Adrenal gland (tissue), 5 donors: ENCODE results near the gene FASN.

Experiments
- CTCF ChIP-seq, 6 experiments: fragments of 450-650 bp in 4 of 6; fragments of 200-600 bp in 2 of 6; sonication (generic) in 1 of 6; IDR thresholded peaks; 1 replicate in 5 of 6; 2 replicates in 1 of 6; pipeline versions ENCODE4 v1.5.1 to v1.8.0; 2016 to 2021; ENCODE audit warnings: antibody characterized with exemption in 6 of 6, mild to moderate bottlenecking in 2 of 6, moderate library complexity in 1 of 6
- POLR2A ChIP-seq, 2 donors: fragments of 450-650 bp; IDR thresholded peaks; one replicate each; pipeline ENCODE4 v1.6.1; 2017; ENCODE audit warnings: antibody characterized with exemption in 2 of 2, mild to moderate bottlenecking in 2 of 2, moderate library complexity in 1 of 2
- donor health status: DM: no; HTN: no; CAD: no.

- no peak for TF ChIP-seq CTCF (IDR thresholded peaks at IDR 0.05)
- no peak for TF ChIP-seq POLR2A (IDR thresholded peaks at IDR 0.05)
Observed at GRCh38 chr17:82062076-82062983, 35.7 kb downstream of the FASN start.
